Lower lobe of right lung (tissue), 2 donors: ENCODE data around the gene PPY. TPM values are rescaled to one million over a fixed set of nuclear protein-coding genes. Genes with fewer than 3 reads are reported as not detected.
"Not testable (repeated sequence)": the region's sequence is repeated elsewhere in the genome, so short reads cannot be mapped to it uniquely, and the experiment has no call there.

Experiments
- ATAC-seq, 2 donors: fragments of 200-7000 bp; cut with Tn5 transposase; one replicate each; pipeline ENCODE4 v1.9.1; 2020 to 2022; ENCODE audit warnings: mild to moderate bottlenecking in 2 of 2, moderate library complexity in 2 of 2
- DNase-seq: peaks from one replicate; pipeline ENCODE4 v3.0.0-alpha.2; 2020
- H3K27ac ChIP-seq: fragments of 200-600 bp; one replicate; pipeline ENCODE4 v1.8.0; 2022
- H3K27me3 ChIP-seq: fragments of 200-600 bp; one replicate; pipeline ENCODE4 v1.8.0; 2022; ENCODE audit warnings: low read depth
- H3K36me3 ChIP-seq: fragments of 200-600 bp; one replicate; pipeline ENCODE4 v1.8.0; 2022; ENCODE audit warnings: mild to moderate bottlenecking
- H3K4me1 ChIP-seq: fragments of 200-600 bp; one replicate; pipeline ENCODE4 v1.8.0; 2022
- H3K4me3 ChIP-seq: fragments of 200-600 bp; one replicate; pipeline ENCODE4 v1.8.0; 2022; ENCODE audit warnings: mild to moderate bottlenecking
- H3K9me3 ChIP-seq: fragments of 200-600 bp; one replicate; pipeline ENCODE4 v1.8.0; 2022
- intact Hi-C: fragments of 100-400 bp; cut with DNase I; formaldehyde crosslinking; loops from one replicate; pipeline ENCODE4 v1.11.0; 2022
- total RNA-seq: library from RNA; stranded (reverse); fragmentation: NEBNext Ultra II Directional; extraction: Animal tissue kit (Norgen Biotek cat#: 25700); gene quantifications from one replicate; pipeline ENCODE4 v1.2.1, GENCODE V29; 2021
- TF ChIP-seq, protein P1 (sequence below): fragments of 200-600 bp; IDR thresholded peaks from one replicate; pipeline ENCODE4 v1.8.0; 2022; ENCODE audit warnings: antibody characterized with exemption, mild to moderate bottlenecking
- donor health status: DM: no; HTN: yes; CAD: no; lungs with severe emphysema.

Gene PPY
- total RNA-seq, 1 donor from 2014 or later = not detected

DNA sequence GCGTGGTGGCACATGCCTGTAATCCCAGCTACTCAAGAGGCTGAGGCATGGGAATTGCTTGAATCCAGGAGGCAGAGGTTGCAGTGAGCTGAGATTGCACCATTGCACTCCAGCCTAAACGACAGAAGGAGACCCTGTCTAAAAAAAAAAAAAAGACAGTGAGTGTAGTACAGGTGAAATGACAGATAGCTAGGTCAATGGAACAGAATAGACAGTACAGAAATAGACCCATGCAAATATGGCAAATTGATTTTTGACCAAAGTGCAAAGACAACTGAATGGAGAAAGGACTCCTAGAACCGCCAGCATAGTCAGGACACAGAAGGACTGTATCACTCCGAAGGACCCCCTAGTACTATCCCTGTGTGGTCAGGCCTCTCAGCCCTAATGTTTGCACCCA, 28.1 kb upstream of the PPY start:
- no peak overlapping the region for H3K27ac ChIP-seq
- DNase-seq (no peak), ATAC-seq (no peak)
- intact Hi-C loops = no loop called here
- no peaks in the 10 kb centered on the region for H3K27me3 ChIP-seq
- TF ChIP-seq, protein P1, sequence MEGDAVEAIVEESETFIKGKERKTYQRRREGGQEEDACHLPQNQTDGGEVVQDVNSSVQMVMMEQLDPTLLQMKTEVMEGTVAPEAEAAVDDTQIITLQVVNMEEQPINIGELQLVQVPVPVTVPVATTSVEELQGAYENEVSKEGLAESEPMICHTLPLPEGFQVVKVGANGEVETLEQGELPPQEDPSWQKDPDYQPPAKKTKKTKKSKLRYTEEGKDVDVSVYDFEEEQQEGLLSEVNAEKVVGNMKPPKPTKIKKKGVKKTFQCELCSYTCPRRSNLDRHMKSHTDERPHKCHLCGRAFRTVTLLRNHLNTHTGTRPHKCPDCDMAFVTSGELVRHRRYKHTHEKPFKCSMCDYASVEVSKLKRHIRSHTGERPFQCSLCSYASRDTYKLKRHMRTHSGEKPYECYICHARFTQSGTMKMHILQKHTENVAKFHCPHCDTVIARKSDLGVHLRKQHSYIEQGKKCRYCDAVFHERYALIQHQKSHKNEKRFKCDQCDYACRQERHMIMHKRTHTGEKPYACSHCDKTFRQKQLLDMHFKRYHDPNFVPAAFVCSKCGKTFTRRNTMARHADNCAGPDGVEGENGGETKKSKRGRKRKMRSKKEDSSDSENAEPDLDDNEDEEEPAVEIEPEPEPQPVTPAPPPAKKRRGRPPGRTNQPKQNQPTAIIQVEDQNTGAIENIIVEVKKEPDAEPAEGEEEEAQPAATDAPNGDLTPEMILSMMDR = no peak
- no peaks in the 10 kb centered on the region for H3K4me1 ChIP-seq
- H3K4me3 ChIP-seq = no peak overlapping the region
- no peaks in the 10 kb centered on the region for H3K9me3 ChIP-seq
- no peaks in the 10 kb centered on the region for H3K36me3 ChIP-seq

DNA sequence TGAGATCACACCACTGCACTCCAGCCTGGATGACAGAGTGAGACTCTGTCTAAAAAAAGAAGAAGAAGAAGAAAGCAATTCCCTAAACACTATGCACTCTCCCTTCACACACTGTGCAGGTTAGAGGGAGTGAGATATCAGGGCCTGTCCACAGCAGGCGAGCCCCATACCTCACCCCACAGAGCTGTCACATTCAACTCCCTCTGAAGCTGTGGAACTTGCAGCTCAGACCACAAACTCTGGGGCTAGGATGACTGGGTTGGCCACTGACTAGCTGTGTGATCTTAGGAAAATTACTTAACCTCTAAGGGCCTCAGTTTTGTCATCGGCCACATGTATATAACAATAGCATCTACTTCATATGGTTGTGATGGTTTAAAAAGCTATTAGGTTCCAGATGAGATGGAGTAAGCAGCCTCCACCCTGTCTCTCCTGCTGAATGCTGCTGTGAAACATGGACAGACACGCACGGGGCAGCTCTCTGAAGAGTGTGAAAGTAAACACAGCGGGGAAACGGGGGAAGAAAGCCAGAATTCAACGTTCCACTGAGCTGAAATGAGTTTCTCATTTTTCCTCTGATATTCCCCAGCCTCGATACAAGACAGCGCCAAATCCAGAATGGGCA, 25.1 kb upstream of the PPY start:
- Histone ChIP-seq H3K9me3 (no peaks in the 10 kb centered on the region), H3K27ac (no peak overlapping the region), H3K4me3 (no peak overlapping the region), H3K27me3 (peaks cover 5% of the 10 kb centered on the region), H3K4me1 (no peaks in the 10 kb centered on the region), H3K36me3 (no peaks in the 10 kb centered on the region)
- DNase-seq (no peak), ATAC-seq (no peak)
- TF ChIP-seq, protein P1 = no peak
- intact Hi-C loops = no loop called here

DNA sequence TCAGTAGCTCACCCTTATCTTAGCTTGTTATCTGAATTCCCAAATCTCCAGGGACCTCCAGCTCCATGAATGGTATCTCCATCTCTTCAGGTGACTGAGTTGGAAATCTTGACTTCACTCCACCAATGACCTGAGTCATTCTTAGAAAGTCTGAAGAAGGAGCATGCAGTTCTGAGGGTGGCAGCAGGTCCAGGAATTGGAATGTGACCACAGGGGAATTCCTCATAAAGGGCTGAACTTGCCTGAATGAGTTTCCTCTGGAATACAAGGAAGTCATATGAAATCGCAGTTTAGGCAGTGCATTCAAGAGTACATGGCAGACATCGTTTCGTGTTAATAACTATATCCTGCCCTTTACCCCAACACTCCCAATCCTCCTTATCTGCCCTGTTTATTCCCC, 24.0 kb upstream of the PPY start:
- DNase-seq = no peak
- no peaks in the 10 kb centered on the region for H3K9me3 ChIP-seq
- ATAC-seq = no peak

DNA sequence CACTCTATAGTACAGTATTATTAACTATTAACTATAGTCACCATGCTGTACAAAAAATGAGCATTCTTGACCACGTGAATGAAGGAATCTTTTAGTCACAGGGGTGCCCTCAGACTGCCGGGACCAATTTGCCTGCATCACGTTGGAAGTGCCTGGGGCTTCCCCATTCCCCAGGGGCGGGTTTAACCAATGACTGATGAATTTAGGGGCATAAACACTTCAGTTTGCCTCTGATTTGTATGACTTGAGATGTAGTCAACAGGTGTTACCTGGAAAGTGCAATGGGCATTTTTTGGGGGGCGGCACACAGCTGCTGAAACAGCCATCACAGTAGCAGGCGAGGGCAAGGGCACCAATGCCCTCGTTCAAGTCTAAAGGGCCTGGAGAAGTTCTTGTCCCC, 20.2 kb upstream of the PPY start:
- no peak for ATAC-seq
- no peak overlapping the region for H3K4me3 ChIP-seq
- no peaks in the 10 kb centered on the region for H3K36me3 ChIP-seq
- intact Hi-C loops = no loop called here
- H3K27me3 ChIP-seq = peaks cover 8% of the 10 kb centered on the region
- TF ChIP-seq, protein P1 = no peak
- DNase-seq = no peak
- no peak overlapping the region for H3K27ac ChIP-seq
- H3K9me3 ChIP-seq = no peaks in the 10 kb centered on the region
- no peaks in the 10 kb centered on the region for H3K4me1 ChIP-seq

More for the DNA sequence above, 24.0 kb upstream of the PPY start:
- Histone ChIP-seq H3K27ac (no peak overlapping the region), H3K4me3 (no peak overlapping the region), H3K4me1 (no peaks in the 10 kb centered on the region), H3K36me3 (no peaks in the 10 kb centered on the region), H3K27me3 (peaks cover 8% of the 10 kb centered on the region)
- TF ChIP-seq, protein P1 = no peak
- intact Hi-C loops = no loop called here

DNA sequence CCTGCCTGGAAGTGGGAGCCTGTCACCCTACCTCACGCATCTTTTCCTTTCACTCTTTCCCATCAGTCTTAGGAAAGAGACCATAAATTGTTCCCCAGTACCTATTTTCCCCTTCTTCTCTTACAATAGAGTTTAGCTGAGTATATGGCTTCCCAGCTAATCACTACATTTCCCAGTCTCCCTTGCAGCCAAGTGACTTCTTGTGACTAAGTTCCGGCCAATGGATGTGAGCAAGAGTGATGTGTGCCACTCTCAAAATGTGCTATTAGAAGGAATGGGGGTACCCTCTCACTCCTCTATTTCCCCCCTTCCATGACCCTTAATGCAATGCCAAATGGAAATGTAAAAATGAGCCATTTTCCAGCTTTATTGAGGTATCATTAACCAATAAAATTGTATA, 19.7 kb upstream of the PPY start:
- Histone ChIP-seq H3K27me3 (peaks cover 8% of the 10 kb centered on the region), H3K4me1 (no peaks in the 10 kb centered on the region), H3K27ac (no peak overlapping the region), H3K36me3 (no peaks in the 10 kb centered on the region), H3K9me3 (no peaks in the 10 kb centered on the region), H3K4me3 (no peak overlapping the region)
- DNase-seq = no peak
- ATAC-seq = no peak
- TF ChIP-seq, protein P1 = no peak
- intact Hi-C loops = no loop called here

DNA sequence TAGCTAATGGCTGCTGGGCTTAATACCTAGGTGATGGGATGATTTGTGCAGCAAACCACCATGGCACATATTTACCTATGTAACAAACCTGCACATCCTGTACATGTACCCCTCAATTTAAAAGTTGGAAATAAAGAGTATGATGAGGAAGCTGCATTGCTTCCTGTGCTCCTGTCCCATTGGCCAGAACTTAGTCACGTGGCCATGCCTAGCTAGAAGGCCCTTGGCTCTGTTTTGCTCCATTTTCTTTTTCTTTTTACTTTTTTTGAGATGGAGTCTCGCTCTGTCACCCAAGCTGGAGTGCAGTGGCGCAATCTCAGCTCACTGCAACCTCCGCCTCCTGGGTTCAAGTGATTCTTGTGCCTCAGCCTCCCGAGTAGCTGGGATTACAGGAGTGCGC, 19.0 kb upstream of the PPY start:
- intact Hi-C loops = not testable (repeated sequence)

More for the DNA sequence above, 19.0 kb upstream of the PPY start:
- not testable (repeated sequence) for H3K27me3 ChIP-seq, ATAC-seq, H3K4me3 ChIP-seq, DNase-seq, H3K36me3 ChIP-seq, H3K27ac ChIP-seq, H3K9me3 ChIP-seq, H3K4me1 ChIP-seq
